Suprapubic skin (tissue), 4 donors: ENCODE data around the gene IGBP1.

Experiments used
- EP300 ChIP-seq: sonication (generic); formaldehyde crosslinking; IDR thresholded peaks from one replicate; pipeline ENCODE4 v1.6.1; 2017; ENCODE audit warnings: antibody characterized with exemption
- POLR2A ChIP-seq, 2 donors: fragments of 450-650 bp; IDR thresholded peaks; one replicate each; pipeline ENCODE4 v1.6.1; 2017; ENCODE audit warnings: antibody characterized with exemption in 2 of 2, mild to moderate bottlenecking in 2 of 2, moderate library complexity in 2 of 2
- POLR2AphosphoS5 ChIP-seq, 3 donors: sonication (generic); formaldehyde crosslinking; IDR thresholded peaks; one replicate each; pipeline ENCODE4 v1.6.1; 2017; ENCODE audit warnings: antibody characterized with exemption in 3 of 3
- TF ChIP-seq, protein P1 (sequence below), 2 donors: fragments of 200-600 bp in 1 of 2; fragments of 450-650 bp in 1 of 2; sonication (generic) in 1 of 2; IDR thresholded peaks; one replicate each; pipeline ENCODE4 v1.5.1; 2016 to 2019; ENCODE audit warnings: antibody characterized with exemption in 2 of 2, mild to moderate bottlenecking in 1 of 2, moderate library complexity in 1 of 2

DNA sequence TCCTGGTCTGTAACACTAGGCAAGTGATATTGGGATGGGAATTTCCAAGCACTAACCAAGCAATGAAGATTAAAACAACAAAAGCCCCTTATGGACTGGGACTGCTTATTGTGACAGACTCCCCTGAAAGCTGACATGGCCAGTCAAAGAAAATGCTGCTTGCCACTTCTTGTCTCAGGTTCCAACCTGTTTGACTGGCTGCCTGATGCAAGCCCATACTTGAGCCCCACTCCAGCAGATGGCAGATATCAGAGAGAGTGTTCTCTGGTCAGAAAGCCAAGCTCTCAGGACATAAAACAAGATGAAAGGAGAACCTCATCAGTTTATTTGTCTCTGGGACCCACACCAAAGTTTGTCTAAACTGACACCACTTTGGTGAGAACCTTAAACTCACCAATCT, 15.5 kb upstream of the IGBP1 start:
- TF ChIP-seq POLR2A (IDR thresholded peaks at IDR 0.05) (no peak), POLR2AphosphoS5 (IDR thresholded peaks at IDR 0.05) (no peak), EP300 (no peak)
- TF ChIP-seq, protein P1, sequence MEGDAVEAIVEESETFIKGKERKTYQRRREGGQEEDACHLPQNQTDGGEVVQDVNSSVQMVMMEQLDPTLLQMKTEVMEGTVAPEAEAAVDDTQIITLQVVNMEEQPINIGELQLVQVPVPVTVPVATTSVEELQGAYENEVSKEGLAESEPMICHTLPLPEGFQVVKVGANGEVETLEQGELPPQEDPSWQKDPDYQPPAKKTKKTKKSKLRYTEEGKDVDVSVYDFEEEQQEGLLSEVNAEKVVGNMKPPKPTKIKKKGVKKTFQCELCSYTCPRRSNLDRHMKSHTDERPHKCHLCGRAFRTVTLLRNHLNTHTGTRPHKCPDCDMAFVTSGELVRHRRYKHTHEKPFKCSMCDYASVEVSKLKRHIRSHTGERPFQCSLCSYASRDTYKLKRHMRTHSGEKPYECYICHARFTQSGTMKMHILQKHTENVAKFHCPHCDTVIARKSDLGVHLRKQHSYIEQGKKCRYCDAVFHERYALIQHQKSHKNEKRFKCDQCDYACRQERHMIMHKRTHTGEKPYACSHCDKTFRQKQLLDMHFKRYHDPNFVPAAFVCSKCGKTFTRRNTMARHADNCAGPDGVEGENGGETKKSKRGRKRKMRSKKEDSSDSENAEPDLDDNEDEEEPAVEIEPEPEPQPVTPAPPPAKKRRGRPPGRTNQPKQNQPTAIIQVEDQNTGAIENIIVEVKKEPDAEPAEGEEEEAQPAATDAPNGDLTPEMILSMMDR (IDR thresholded peaks at IDR 0.05) = no peak
